H1 (cell line): ENCODE measurements around the gene GLTP. TPM values are rescaled to one million over a fixed set of nuclear protein-coding genes. Genes with fewer than 3 reads are reported as not detected.

Experiments used
- HDAC2 ChIP-seq, 2 experiments: fragments of 300-600 bp in 1 of 2; sonication (generic) in 1 of 2; IDR thresholded peaks; 2 replicates each; pipeline ENCODE4 v1.6.1; 2011 to 2012; ENCODE audit warnings: low read depth in 2 of 2, low read length in 2 of 2, mild to moderate bottlenecking in 2 of 2, moderate library complexity in 2 of 2, borderline replicate concordance in 1 of 2, inconsistent platforms in 1 of 2
- JUN ChIP-seq: IDR thresholded peaks from 2 replicates; pipeline ENCODE4 v1.6.1; 2011; ENCODE audit warnings: low read depth, mild to moderate bottlenecking, improper control_type of control experiment, low read length
- POLR2AphosphoS5 ChIP-seq: IDR thresholded peaks from 2 replicates; pipeline ENCODE4 v1.6.1; 2011; ENCODE audit warnings: low read depth, low read length
- RNF2 ChIP-seq: fragments of 200-900, 300-1000 bp; sonication (generic); IDR thresholded peaks from 2 replicates; pipeline ENCODE4 v1.7.1; 2016; ENCODE audit warnings: borderline replicate concordance, low read depth, mild to moderate bottlenecking, antibody characterized with exemption, low read length; ENCODE audit not compliant: poor library complexity, severe bottlenecking; ENCODE audit errors: missing control alignments
- polyA plus RNA-seq, 7 experiments: library from polyadenylated mRNA; depleted of rRNA in 3 of 7; stranded (reverse) in 5 of 7; unstranded in 2 of 7; fragments of >200 nt in 5 of 7; fragments of 200-250 nt in 2 of 7; gene quantifications; 1 replicate in 5 of 7; 2 replicates in 1 of 7; 4 replicates in 1 of 7; pipeline versions ENCODE4 v1.2.1 to v1.2.3, GENCODE V29; 2011 to 2013; ENCODE audit warnings: missing spikeins in 2 of 7, mixed read lengths in 2 of 7
- total RNA-seq: library from RNA; stranded (reverse); fragmentation: NEBNext Ultra II Directional; extraction: Animal tissue kit (Norgen Biotek cat#: 25700); gene quantifications from 2 replicates; pipeline ENCODE4 v1.2.1, GENCODE V29; 2021

Gene GLTP
- total and polyA plus RNA-seq, 2 of the 8 experiments (the other 6 are each of a cell fraction or from before 2014, with no cell fraction given): 9.8 to 26.1 TPM

DNA sequence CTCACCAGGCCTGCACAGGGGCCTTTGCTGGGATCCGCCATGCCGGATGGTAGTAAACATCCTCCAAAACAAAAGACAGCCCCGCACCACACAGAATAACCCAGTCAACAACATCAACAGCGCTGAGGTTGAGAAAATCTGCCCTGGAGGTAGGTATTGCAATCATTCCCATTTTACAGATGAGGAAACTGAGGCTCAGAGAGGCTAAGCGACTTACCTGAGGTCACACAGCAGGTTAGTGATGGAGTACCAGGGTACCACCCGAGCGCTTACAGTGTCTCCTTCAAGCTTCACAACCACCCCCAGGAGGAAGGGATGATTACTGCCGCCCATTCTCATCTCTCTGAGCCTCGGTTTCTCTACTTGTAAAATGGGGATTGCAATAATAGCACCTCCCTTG lies 62.1 kb downstream of the GLTP start (continued):
- TF ChIP-seq RNF2 (no peak), HDAC2 (IDR thresholded peaks at IDR 0.05; ENCODE audit: borderline replicate concordance in 1 of 2, low read depth in 2 of 2, low read length in 2 of 2) (no peak), POLR2AphosphoS5 (no peak), JUN (no peak)
